GM19035 (cell line): Measurements from ENCODE around the gene PIGM.
A peak's percentile ranks its signal among the peaks of the same experiment; 100 is the strongest.
"Not testable (repeated sequence)": the region's sequence is repeated elsewhere in the genome, so short reads cannot be mapped to it uniquely, and the experiment has no call there.

Experiments used
- ATAC-seq: cut with Tn5 transposase; IDR thresholded peaks from one replicate; pipeline ENCODE4 v1.9.1; 2021; ENCODE audit not compliant: unreplicated experiment

Gene PIGM

GRCh38 chr1:160061369-160062229 is 29.8 kb upstream of the PIGM start:
- ATAC-seq = no peak

DNA sequence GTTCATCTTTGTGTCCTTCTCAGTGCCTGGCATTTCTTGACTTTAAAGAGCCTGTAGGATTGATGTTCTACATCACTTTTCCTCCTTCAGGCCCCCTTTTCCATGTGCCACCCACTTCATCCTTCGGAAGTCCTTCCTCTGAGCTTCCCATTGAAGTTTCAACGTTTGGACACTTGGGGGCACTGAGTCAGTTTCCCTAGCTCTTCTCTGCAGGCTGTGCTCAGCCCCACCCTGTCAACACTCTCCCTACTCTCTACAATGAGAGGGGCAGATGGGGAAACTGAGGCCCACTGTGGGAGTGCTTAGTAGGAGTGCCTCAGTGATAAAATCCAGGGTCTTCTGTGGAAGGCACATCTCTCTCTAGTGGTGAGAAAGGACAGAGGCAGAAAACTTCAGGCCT is 26.3 kb upstream of the PIGM start:
- ATAC-seq = no peak

GRCh38 chr1:160056648-160057169 is 24.9 kb upstream of the PIGM start:
- no peak for ATAC-seq

- ATAC-seq = no peak
Observed at GRCh38 chr1:160053548-160054365, 22.0 kb upstream of the PIGM start.

DNA sequence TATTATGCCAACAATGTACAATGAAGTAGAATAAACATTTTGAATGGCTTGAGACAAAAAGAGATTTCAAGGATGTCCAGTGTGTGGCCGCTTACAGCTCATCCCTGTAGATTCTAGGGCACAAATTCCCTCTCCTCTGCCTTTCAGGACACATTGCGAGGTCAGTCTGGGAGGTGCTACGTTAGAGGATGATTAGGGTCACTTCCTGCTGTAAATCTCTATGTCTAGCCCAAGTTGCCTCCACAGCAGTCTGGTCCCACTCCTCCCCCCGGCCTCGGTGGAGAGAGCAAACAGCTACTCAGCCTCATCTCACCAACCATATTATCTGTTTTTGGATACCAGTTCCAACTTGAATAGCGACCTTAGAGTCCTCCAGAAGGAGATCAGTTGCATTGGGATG is 21.1 kb upstream of the PIGM start:
- no peak for ATAC-seq

DNA sequence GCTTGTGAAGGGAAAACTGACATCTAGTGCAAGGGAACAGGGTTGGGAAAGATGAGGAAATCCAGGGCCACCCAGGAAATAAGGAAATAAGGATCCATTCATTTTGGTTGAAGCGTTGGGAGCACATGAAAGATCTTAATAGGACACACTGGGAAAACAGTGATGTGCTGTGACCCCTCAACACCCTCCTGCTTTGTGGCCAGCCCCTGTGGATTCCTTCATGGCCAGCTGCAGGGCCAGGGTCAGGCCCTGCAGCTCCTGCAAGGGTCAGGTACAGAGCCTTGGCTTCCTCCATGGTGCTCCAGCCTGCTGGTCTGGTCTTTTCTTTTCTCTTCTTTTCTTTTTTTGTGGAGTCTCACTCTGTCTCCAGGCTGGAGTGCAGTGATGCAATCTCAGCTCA is 18.8 kb upstream of the PIGM start:
- ATAC-seq = no peak

GRCh38 chr1:160050182-160050581 is 18.4 kb upstream of the PIGM start:
- not testable (repeated sequence) for ATAC-seq

GRCh38 chr1:160049101-160049500 is 17.3 kb upstream of the PIGM start:
- no peak for ATAC-seq

- ATAC-seq = no peak
Observed at GRCh38 chr1:160048335-160048734, 16.5 kb upstream of the PIGM start.

- peak; percentile 37 for ATAC-seq
Observed at GRCh38 chr1:160047111-160047991, 15.6 kb upstream of the PIGM start.

- peak; percentile 85 for ATAC-seq
Observed at GRCh38 chr1:160046494-160047110, 14.8 kb upstream of the PIGM start.

DNA sequence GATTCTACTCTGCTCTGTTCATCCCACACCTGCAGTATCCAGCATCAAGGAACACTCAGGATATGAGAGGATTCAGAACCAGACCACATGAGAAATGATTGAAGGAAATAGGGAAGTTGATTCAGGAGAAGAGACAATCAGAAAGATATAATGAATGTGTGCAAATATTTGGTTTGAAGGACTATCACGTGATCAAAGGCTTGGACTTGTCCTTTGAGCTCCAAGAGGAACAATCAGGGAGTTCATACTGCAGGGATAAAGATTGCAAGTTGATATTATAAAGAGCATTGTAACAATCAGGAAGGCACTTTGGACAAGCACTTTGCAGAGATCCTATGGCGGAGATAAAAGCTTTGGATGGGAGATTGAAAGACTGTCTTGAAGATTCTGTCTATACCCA is 13.9 kb upstream of the PIGM start:
- ATAC-seq = no peak

GRCh38 chr1:160043543-160043942 is 11.8 kb upstream of the PIGM start:
- no peak for ATAC-seq

DNA sequence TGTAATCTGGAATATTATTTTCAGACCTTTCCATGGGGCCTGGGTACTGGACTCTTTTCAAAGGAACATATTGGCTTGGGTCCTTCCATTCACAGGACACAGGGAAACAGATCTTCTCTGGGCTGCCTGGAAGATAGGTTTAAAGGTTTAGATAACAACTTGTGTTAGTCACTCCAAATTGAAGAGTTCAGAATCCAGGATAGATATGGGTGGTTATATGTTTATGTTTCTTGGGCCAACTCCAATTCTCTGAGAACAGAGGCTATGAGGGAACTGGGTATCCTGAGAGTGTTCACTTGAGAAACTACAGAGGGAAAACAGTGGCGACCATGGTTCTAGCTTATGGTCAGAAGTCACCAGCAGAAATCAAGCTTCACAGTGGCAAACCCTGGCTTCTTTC is 8.7 kb upstream of the PIGM start:
- no peak for ATAC-seq

DNA sequence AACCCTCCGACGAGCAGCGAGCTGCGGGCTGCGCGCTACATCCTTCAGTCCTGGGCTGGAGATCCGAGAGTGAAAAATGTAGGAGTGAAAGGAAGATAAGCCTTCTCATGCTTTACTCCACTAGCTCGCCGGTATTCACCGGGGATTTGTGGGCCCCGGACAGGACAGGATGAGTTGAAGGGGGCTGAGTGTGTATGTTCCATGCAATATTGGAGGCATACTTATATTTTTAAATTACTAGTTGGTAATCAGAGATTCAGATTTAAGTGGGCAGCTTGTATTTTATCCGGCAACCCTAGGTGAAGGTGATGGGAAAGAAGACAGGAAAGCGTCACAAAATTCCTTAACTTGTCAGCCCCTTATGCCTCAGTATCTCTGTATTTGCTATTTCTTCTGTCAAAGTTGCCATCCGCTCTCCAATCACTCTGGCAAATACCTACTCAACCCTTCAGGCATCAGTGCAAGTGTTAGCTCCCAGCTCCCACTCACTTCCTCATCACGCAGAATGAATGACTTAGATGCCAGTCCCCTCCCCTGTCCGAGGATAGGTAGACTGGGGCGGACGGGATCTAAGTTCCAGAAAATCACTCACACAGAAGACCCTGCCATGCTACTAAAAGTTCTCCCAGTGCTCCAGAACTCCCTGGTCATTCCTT is 503 bp upstream of the PIGM start:
- ATAC-seq = no peak

DNA sequence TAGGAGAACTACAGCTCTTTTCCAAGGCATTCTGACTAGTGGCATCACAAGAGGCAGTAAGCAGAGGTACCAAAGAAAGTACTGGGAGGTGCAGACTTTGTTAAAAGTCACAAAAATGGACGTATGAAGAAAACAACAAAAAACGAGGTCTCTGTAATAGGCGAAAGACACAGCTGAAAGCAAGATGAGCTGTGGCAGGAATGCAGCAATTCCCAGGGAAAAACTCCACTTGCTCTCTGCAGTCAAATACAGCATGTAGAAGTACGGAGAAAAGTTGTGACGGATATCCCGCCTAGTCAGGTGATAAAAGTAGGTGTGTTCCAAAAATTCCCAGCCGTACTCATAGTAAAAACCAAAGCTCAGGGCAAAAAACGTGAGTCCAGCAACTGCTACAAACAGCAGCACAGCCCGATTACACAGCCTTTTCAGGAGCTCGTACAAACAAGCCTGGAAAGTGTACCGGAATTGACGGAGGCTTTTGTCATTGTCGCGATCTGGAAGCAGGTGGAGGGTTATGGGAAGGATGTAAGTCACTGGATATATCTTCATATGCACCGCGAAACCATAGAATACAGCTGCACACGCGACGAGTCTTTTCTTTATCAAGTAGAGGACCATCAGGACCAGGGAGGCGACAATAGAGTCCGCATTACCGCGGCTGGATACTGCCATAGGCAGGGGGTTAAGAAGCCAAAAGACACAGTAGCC is 979 bp downstream of the PIGM start:
- ATAC-seq = peak; percentile 16

DNA sequence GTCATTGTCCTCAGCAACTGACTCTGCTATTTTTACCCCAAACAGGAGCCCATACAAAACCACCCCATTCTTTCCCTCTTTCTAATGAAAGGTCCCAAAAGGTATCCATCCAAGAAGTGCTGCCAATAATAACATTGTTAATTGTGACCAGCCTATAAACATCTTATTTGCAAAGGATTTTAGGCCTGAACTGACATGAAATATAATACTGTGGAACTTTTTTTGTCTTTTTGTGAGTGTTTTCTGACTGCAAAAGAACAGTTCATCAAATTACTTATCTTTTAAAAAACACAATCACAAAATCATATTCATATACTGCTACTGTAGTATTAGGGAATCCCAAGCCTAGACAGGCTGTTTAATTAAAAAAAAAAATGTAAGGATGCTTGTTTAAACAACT is 3.4 kb downstream of the PIGM start:
- no peak for ATAC-seq

DNA sequence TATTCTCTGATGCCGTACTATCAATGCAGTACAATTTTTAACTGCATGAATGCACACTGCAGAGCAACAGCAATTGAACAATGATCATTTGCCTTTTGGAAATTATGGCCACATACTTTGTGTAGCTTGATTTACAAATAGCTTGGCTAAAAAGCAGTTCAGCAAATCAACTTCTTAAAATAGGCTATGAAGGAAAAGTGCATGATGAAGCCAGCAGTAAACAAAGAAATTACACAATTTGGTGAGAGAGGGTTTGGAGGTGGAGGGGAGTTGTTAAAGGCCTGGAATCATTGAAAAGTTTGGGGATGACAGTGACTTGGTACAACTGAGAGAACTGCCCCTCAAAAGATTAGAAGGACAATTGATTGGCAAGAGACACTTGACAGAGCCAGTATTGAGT is 6.5 kb downstream of the PIGM start:
- ATAC-seq = no peak

GRCh38 chr1:160024195-160024905 is 7.4 kb downstream of the PIGM start:
- ATAC-seq = no peak
